ENCODE data around the gene DCTN3.

- TF ChIP-seq POLR2AphosphoS5 (IDR thresholded peaks at IDR 0.05; ENCODE audit: low read depth, low read length) (no peak), POLR2A (IDR thresholded peaks at IDR 0.05; ENCODE audit: low read depth, low read length) (no peak), TAF1 (IDR thresholded peaks at IDR 0.05; ENCODE audit: borderline replicate concordance, low read depth, low read length) (no peak)
These were observed 44.2 kb upstream of the DCTN3 start for GRCh38 chr9:34664281-34665066.

All from GM12892 (cell line).